ENCODE measurements around the gene PRR16. TPM values are rescaled to one million over a fixed set of nuclear protein-coding genes. Genes with fewer than 3 reads are reported as not detected.
A peak's percentile ranks its signal among the peaks of the same experiment; 100 is the strongest.
"Not testable (repeated sequence)": the region's sequence is repeated elsewhere in the genome, so short reads cannot be mapped to it uniquely, and the experiment has no call there.

PRR16 gene
- total RNA-seq, 1 experiment from 2014 or later, result not detected

DNA sequence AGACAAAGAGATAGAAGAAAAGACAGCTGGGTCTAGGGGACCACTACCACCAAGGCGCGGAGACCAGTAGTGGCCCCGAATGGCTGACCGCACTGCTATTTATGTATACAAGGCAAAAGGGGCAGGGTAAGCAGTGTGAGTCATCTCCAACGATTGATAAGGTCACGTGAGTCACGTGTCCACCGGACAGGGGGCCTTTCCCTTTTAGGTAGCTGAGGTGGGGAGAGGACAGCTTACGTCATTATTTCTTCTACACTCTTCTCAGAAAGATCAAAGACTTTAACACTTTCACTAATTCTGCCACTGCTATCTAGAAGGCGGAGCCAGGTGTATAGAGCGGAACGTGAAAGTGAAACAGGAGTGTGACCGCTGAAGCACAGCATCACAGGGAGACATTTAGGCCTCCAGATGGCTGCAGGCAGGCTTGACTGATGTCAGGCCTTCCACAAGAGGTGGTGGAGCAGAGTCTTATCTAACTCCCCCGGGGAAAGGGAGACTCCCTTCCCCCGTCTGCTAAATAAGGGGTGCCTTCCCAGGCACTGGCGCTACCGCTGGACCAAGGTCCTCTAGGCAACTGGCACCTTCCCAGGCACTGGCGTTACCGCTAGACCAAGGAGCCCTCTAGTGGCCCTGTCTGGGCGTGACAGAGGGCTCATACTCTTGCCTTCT, 6.1 kb upstream of the PRR16 start:
- Histone ChIP-seq H3K4me3 (ENCODE audit: low read depth, low read length, poor library complexity, severe bottlenecking) (no peak overlapping the region), H3K27ac (ENCODE audit: low read depth, low read length, poor library complexity, severe bottlenecking) (no peak overlapping the region), H3K27me3 (replicated peaks; ENCODE audit: insufficient read depth, low read depth, low read length, poor library complexity) (peaks cover 3% of the 10 kb centered on the region), H3K4me1 (ENCODE audit: insufficient read depth, low read length, poor library complexity, severe bottlenecking) (no peaks in the 10 kb centered on the region), H3K36me3 (ENCODE audit: insufficient read depth, low read length, poor library complexity, severe bottlenecking) (no peaks in the 10 kb centered on the region), H3K9me3 (ENCODE audit: low read depth, low read length, poor library complexity, severe bottlenecking) (no peaks in the 10 kb centered on the region)
- DNase-seq (ENCODE audit: low spot score), result peak; percentile 57
- ChIA-PET CTCF (no interaction called here), POLR2A (ENCODE audit: low non-redundant PET) (no interaction called here)
- intact Hi-C loops (cut with micrococcal nuclease; ENCODE audit: unreplicated experiment), result loop anchor here (2.0 kb wide), 2 partner anchors 401 to 987 kb away; no protein-coding TSS in a partner anchor
- no TSS peak for BruUV-seq (replicated peaks)
- no peak for TF ChIP-seq EZH2 (IDR thresholded peaks at IDR 0.05; ENCODE audit: borderline replicate concordance, low read depth, low read length, poor library complexity, severe bottlenecking)
- TF ChIP-seq, protein P1, sequence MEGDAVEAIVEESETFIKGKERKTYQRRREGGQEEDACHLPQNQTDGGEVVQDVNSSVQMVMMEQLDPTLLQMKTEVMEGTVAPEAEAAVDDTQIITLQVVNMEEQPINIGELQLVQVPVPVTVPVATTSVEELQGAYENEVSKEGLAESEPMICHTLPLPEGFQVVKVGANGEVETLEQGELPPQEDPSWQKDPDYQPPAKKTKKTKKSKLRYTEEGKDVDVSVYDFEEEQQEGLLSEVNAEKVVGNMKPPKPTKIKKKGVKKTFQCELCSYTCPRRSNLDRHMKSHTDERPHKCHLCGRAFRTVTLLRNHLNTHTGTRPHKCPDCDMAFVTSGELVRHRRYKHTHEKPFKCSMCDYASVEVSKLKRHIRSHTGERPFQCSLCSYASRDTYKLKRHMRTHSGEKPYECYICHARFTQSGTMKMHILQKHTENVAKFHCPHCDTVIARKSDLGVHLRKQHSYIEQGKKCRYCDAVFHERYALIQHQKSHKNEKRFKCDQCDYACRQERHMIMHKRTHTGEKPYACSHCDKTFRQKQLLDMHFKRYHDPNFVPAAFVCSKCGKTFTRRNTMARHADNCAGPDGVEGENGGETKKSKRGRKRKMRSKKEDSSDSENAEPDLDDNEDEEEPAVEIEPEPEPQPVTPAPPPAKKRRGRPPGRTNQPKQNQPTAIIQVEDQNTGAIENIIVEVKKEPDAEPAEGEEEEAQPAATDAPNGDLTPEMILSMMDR (conservative IDR thresholded peaks at IDR 0.05; ENCODE audit: low read depth, low read length), result peak; percentile 71

DNA sequence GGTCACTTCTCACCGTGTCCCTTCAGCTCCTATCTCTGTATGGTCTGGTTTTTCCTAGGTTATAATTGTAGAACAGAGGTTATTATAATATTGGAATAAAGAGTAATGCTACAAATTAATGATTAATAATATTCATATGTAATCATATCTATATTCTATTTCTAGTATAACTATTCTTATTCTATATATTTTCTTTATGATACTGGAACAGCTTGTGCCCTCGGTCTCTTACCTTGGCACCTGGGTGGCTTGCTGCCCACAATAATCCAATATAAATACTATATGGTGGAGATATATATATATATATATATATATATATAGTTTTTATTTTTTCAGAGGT, 5.6 kb upstream of the PRR16 start:
- H3K27me3 ChIP-seq (replicated peaks; ENCODE audit: insufficient read depth, low read depth, low read length, poor library complexity); H3K9me3 ChIP-seq (ENCODE audit: low read depth, low read length, poor library complexity, severe bottlenecking); POLR2A ChIA-PET (ENCODE audit: low non-redundant PET); H3K4me1 ChIP-seq (ENCODE audit: insufficient read depth, low read length, poor library complexity, severe bottlenecking); H3K27ac ChIP-seq (ENCODE audit: low read depth, low read length, poor library complexity, severe bottlenecking); BruUV-seq (replicated peaks); DNase-seq (ENCODE audit: low spot score); CTCF ChIA-PET; H3K36me3 ChIP-seq (ENCODE audit: insufficient read depth, low read length, poor library complexity, severe bottlenecking); H3K4me3 ChIP-seq (ENCODE audit: low read depth, low read length, poor library complexity, severe bottlenecking): not testable (repeated sequence)
- TF ChIP-seq, protein P1 (conservative IDR thresholded peaks at IDR 0.05; ENCODE audit: low read depth, low read length), result peak; percentile 22; the same call in 1 of the 2 replicates
- intact Hi-C loops (cut with micrococcal nuclease; ENCODE audit: unreplicated experiment), result loop anchor here (2.0 kb wide), 1 partner anchor 988 kb away; no protein-coding TSS in a partner anchor

DNA sequence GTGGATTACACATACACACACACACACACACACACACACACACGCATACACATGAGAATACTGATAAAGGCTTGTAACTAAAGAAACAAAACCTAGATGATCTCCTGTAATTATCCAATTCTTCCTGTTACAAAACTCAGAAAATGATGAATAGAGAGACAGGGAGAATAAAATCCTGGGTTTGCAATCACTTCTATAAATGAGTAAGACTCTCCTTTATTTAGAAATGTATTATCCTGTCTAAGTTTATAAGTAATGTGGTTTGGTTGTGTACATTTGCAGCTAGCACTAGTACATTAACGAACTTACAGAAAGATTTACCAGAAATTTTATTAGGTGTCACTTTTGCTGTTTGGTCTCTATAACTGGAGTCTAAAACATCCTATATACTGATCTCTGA, 2.8 kb upstream of the PRR16 start:
- Histone ChIP-seq H3K36me3 (ENCODE audit: insufficient read depth, low read length, poor library complexity, severe bottlenecking) (no peaks in the 10 kb centered on the region), H3K9me3 (ENCODE audit: low read depth, low read length, poor library complexity, severe bottlenecking) (no peaks in the 10 kb centered on the region), H3K27ac (ENCODE audit: low read depth, low read length, poor library complexity, severe bottlenecking) (no peak overlapping the region), H3K27me3 (replicated peaks; ENCODE audit: insufficient read depth, low read depth, low read length, poor library complexity) (peaks cover 34% of the 10 kb centered on the region), H3K4me1 (ENCODE audit: insufficient read depth, low read length, poor library complexity, severe bottlenecking) (peaks cover 8% of the 10 kb centered on the region), H3K4me3 (ENCODE audit: low read depth, low read length, poor library complexity, severe bottlenecking) (no peak overlapping the region)
- ChIA-PET CTCF (no interaction called here), POLR2A (ENCODE audit: low non-redundant PET) (no interaction called here)
- intact Hi-C loops (cut with micrococcal nuclease; ENCODE audit: unreplicated experiment), result no loop called here
- BruUV-seq (replicated peaks), result no TSS peak
- TF ChIP-seq, protein P1 (conservative IDR thresholded peaks at IDR 0.05; ENCODE audit: low read depth, low read length), result no peak
- TF ChIP-seq EZH2 (IDR thresholded peaks at IDR 0.05; ENCODE audit: borderline replicate concordance, low read depth, low read length, poor library complexity, severe bottlenecking), result no peak
- no peak for DNase-seq (ENCODE audit: low spot score)
